Measurements from ENCODE around the gene MPHOSPH9.

The MPHOSPH9 gene, protein sequence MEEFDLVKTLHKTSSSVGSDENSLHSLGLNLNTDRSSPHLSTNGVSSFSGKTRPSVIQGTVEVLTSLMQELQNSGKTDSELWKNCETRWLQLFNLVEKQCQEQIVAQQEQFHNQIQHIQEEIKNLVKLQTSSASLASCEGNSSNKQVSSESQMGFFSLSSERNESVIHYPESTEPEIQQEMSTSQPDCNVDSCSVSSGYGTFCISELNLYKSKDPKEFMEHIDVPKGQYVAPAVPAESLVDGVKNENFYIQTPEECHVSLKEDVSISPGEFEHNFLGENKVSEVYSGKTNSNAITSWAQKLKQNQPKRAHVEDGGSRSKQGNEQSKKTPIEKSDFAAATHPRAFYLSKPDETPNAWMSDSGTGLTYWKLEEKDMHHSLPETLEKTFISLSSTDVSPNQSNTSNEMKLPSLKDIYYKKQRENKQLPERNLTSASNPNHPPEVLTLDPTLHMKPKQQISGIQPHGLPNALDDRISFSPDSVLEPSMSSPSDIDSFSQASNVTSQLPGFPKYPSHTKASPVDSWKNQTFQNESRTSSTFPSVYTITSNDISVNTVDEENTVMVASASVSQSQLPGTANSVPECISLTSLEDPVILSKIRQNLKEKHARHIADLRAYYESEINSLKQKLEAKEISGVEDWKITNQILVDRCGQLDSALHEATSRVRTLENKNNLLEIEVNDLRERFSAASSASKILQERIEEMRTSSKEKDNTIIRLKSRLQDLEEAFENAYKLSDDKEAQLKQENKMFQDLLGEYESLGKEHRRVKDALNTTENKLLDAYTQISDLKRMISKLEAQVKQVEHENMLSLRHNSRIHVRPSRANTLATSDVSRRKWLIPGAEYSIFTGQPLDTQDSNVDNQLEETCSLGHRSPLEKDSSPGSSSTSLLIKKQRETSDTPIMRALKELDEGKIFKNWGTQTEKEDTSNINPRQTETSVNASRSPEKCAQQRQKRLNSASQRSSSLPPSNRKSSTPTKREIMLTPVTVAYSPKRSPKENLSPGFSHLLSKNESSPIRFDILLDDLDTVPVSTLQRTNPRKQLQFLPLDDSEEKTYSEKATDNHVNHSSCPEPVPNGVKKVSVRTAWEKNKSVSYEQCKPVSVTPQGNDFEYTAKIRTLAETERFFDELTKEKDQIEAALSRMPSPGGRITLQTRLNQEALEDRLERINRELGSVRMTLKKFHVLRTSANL

GRCh38 chr12:123232807-123233504 lies at the start of gene MPHOSPH9, which contains the start of gene MTRFR:
TSS of gene MPHOSPH9 (minus strand) at chr12:123233141. CDS start at chr12:123230364, 2,777 bp downstream.
TSS of gene MTRFR (plus strand) at chr12:123233436. CDS start at chr12:123253675, 20,239 bp downstream.
- H3K27ac ChIP-seq (ENCODE audit: low read length), result peak within 1 kb of the TSS; percentile 83
- H3K27me3 ChIP-seq (ENCODE audit: insufficient read depth, low read length), result no peaks in the 10 kb centered on the region
- H3K36me3 ChIP-seq (ENCODE audit: insufficient read depth, low read depth, low read length), result peaks cover 31% of the 10 kb centered on the region
- peaks cover 4% of the 10 kb centered on the region; the same call in 1 of the 2 replicates for H3K4me1 ChIP-seq (ENCODE audit: insufficient read depth, low read length)
- peak within 1 kb of the TSS; percentile 98 for H3K4me3 ChIP-seq (ENCODE audit: low read length)
- H3K9me3 ChIP-seq (ENCODE audit: insufficient read depth, low read depth, low read length), result no peaks in the 10 kb centered on the region
- H3K9ac ChIP-seq (ENCODE audit: low read depth, low read length), result peak within 1 kb of the TSS; percentile 98

DNA sequence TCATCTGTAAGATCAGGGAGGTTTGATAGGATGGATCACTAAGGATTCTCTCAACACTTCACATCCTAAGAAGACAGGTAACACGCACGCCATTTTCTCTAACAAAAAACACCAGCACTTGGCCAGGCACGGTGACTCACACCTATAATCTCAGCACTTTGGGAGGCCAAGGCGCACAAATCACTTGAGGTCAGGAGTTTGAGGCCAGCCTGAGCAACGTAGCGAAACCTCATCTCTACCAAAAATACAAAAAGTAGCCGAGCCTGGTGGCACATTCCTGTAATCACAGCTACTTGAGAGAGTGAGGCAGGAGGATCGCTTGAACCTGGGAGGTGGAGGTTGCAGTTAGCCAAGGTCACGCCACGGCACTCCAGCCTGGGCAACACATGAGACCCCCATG lies 49.2 kb upstream of the MPHOSPH9 start:
- Histone ChIP-seq H3K9me3 (ENCODE audit: insufficient read depth, low read depth, low read length) (no peaks in the 10 kb centered on the region), H3K4me3 (ENCODE audit: low read length) (no peak overlapping the region), H3K36me3 (ENCODE audit: insufficient read depth, low read depth, low read length) (no peaks in the 10 kb centered on the region), H3K9ac (ENCODE audit: low read depth, low read length) (no peak overlapping the region), H3K27ac (ENCODE audit: low read length) (no peak overlapping the region), H3K4me1 (ENCODE audit: insufficient read depth, low read length) (no peaks in the 10 kb centered on the region; the same call in 1 of the 2 replicates), H3K27me3 (ENCODE audit: insufficient read depth, low read length) (no peaks in the 10 kb centered on the region)

DNA sequence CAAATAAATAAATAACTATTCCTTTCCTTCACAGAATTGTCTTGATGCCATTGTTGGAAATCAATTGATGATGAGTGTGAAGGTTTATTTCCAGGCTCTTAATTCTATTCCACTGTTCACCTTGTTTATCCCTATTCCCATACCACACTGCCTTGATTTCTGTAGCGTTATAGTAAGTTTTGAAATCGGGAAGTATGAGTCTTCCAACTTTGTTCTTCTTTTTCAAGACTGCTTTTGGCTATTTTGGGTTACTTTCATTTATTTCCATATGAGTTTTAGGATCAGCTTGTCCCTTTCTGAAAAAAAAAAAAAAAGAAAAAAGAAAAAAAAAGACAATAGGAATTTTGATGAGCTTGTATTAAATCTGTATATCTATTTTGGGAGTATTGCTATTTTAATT lies 48.0 kb upstream of the MPHOSPH9 start:
- Histone ChIP-seq H3K4me1 (ENCODE audit: insufficient read depth, low read length) (no peaks in the 10 kb centered on the region), H3K4me3 (ENCODE audit: low read length) (no peak overlapping the region), H3K27me3 (ENCODE audit: insufficient read depth, low read length) (no peaks in the 10 kb centered on the region)

DNA sequence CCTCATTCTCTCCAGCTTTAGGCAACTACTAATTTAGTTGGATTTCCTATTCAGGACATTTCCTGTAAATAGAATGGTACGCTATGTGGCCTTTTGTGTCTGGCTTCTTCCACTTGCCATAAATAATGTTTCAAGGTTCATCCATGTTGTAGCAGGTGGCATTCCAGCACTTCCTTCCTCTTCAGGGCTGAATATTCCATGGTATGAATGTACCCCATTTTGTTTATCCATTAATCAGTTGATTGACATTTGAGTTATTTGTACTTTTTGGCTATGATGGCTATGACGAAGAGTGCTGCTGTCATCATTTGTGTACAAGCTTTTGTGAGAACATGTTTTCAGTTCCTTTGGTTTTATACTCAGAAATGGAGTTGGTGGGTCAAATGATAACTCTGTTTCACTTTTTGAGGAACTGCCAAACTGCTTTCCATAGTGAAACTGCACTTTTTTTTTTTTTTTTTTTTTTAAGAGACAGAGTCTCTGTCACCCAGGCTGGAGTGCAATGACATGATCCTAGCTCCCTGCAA lies 45.2 kb upstream of the MPHOSPH9 start:
- no peaks in the 10 kb centered on the region for H3K36me3 ChIP-seq (ENCODE audit: insufficient read depth, low read depth, low read length)
- H3K27ac ChIP-seq (ENCODE audit: low read length), result no peak overlapping the region
- no peaks in the 10 kb centered on the region; the same call in 1 of the 2 replicates for H3K4me1 ChIP-seq (ENCODE audit: insufficient read depth, low read length)
- H3K4me3 ChIP-seq (ENCODE audit: low read length), result no peak overlapping the region
- no peak overlapping the region for H3K9ac ChIP-seq (ENCODE audit: low read depth, low read length)
- H3K27me3 ChIP-seq (ENCODE audit: insufficient read depth, low read length), result no peaks in the 10 kb centered on the region
- H3K9me3 ChIP-seq (ENCODE audit: insufficient read depth, low read depth, low read length), result no peaks in the 10 kb centered on the region

More for the DNA sequence above, 48.0 kb upstream of the MPHOSPH9 start:
- no peak overlapping the region for H3K9ac ChIP-seq (ENCODE audit: low read depth, low read length)
- no peak overlapping the region for H3K27ac ChIP-seq (ENCODE audit: low read length)
- no peaks in the 10 kb centered on the region for H3K36me3 ChIP-seq (ENCODE audit: insufficient read depth, low read depth, low read length)
- no peaks in the 10 kb centered on the region for H3K9me3 ChIP-seq (ENCODE audit: insufficient read depth, low read depth, low read length)

- H3K4me1 ChIP-seq (ENCODE audit: insufficient read depth, low read length), result peaks cover 14% of the 10 kb centered on the region; the same call in 1 of the 2 replicates
- no peak overlapping the region for H3K27ac ChIP-seq (ENCODE audit: low read length)
- H3K36me3 ChIP-seq (ENCODE audit: insufficient read depth, low read depth, low read length), result peaks cover 7% of the 10 kb centered on the region; the same call in 1 of the 2 replicates
- no peaks in the 10 kb centered on the region for H3K27me3 ChIP-seq (ENCODE audit: insufficient read depth, low read length)
- no peak overlapping the region; the same call in 1 of the 2 replicates for H3K9ac ChIP-seq (ENCODE audit: low read depth, low read length)
- H3K9me3 ChIP-seq (ENCODE audit: insufficient read depth, low read depth, low read length), result no peaks in the 10 kb centered on the region
- H3K4me3 ChIP-seq (ENCODE audit: low read length), result no peak overlapping the region
Measured at GRCh38 chr12:123273166-123273565, 40.2 kb upstream of the MPHOSPH9 start.

GRCh38 chr12:123271001-123271668 lies 38.2 kb upstream of the MPHOSPH9 start:
- Histone ChIP-seq H3K36me3 (ENCODE audit: insufficient read depth, low read depth, low read length) (peaks cover 23% of the 10 kb centered on the region), H3K4me1 (ENCODE audit: insufficient read depth, low read length) (peaks cover 14% of the 10 kb centered on the region; the same call in 1 of the 2 replicates), H3K27ac (ENCODE audit: low read length) (no peak overlapping the region), H3K9me3 (ENCODE audit: insufficient read depth, low read depth, low read length) (no peaks in the 10 kb centered on the region), H3K27me3 (ENCODE audit: insufficient read depth, low read length) (no peaks in the 10 kb centered on the region), H3K9ac (ENCODE audit: low read depth, low read length) (peak overlapping the region; percentile 100; the same call in 1 of the 2 replicates), H3K4me3 (ENCODE audit: low read length) (peak overlapping the region; percentile 79; the same call in 1 of the 2 replicates)

GRCh38 chr12:123270214-123271000 lies 37.5 kb upstream of the MPHOSPH9 start:
- H3K9me3 ChIP-seq (ENCODE audit: insufficient read depth, low read depth, low read length), result no peaks in the 10 kb centered on the region
- peak overlapping the region; percentile 100 for H3K9ac ChIP-seq (ENCODE audit: low read depth, low read length)
- H3K27me3 ChIP-seq (ENCODE audit: insufficient read depth, low read length), result no peaks in the 10 kb centered on the region
- H3K4me3 ChIP-seq (ENCODE audit: low read length), result peak overlapping the region; percentile 79
- H3K27ac ChIP-seq (ENCODE audit: low read length), result peak overlapping the region; percentile 26
- H3K4me1 ChIP-seq (ENCODE audit: insufficient read depth, low read length), result peaks cover 14% of the 10 kb centered on the region; the same call in 1 of the 2 replicates
- H3K36me3 ChIP-seq (ENCODE audit: insufficient read depth, low read depth, low read length), result peaks cover 28% of the 10 kb centered on the region

GRCh38 chr12:123269896-123270213 lies 36.9 kb upstream of the MPHOSPH9 start:
- Histone ChIP-seq H3K27me3 (ENCODE audit: insufficient read depth, low read length) (no peaks in the 10 kb centered on the region), H3K9me3 (ENCODE audit: insufficient read depth, low read depth, low read length) (no peaks in the 10 kb centered on the region), H3K4me1 (ENCODE audit: insufficient read depth, low read length) (peaks cover 14% of the 10 kb centered on the region; the same call in 1 of the 2 replicates), H3K27ac (ENCODE audit: low read length) (peak overlapping the region; percentile 26), H3K36me3 (ENCODE audit: insufficient read depth, low read depth, low read length) (peaks cover 34% of the 10 kb centered on the region), H3K9ac (ENCODE audit: low read depth, low read length) (peak overlapping the region; percentile 100), H3K4me3 (ENCODE audit: low read length) (peak overlapping the region; percentile 79)

- H3K9me3 ChIP-seq (ENCODE audit: insufficient read depth, low read depth, low read length), result no peaks in the 10 kb centered on the region
- H3K9ac ChIP-seq (ENCODE audit: low read depth, low read length), result peak overlapping the region; percentile 100
- H3K36me3 ChIP-seq (ENCODE audit: insufficient read depth, low read depth, low read length), result peaks cover 38% of the 10 kb centered on the region
- peak overlapping the region; percentile 79 for H3K4me3 ChIP-seq (ENCODE audit: low read length)
- H3K27ac ChIP-seq (ENCODE audit: low read length), result peak overlapping the region; percentile 95
- peaks cover 14% of the 10 kb centered on the region; the same call in 1 of the 2 replicates for H3K4me1 ChIP-seq (ENCODE audit: insufficient read depth, low read length)
- H3K27me3 ChIP-seq (ENCODE audit: insufficient read depth, low read length), result no peaks in the 10 kb centered on the region
Measured at GRCh38 chr12:123269395-123269892, 36.5 kb upstream of the MPHOSPH9 start.

Data from iPS-20b (cell line).